ENCODE measurements around the gene ARL5B.

DNA sequence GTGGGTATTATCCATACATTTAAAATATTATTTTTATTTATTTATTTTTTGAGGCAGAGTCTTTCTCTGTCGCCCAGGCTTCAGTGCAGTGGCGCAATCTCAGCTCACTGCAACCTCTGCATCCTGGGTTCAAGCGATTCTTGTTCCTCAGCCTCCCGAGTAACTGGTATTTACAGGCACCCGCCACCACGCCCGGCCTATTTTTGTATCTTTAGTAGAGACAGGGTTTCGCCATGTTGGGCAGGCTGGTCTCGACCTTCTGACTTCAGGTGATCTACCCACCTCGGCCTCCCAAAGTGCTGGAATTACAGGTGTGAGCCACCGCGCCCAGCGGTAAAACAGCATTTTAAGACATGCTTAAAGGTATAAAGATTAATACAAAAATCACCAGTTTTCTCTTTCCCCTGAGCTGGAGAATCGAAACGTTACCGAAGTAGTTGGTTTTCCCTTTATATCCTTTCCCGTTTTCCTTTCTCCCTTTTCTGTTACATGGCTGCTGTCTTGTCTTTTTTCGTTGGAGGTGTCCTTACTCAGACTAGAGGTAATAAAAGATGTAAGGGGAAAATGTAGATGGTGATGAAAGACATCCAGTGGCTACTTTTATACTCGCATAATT is 1.7 kb downstream of the ARL5B start:
- TF ChIP-seq, protein P1, sequence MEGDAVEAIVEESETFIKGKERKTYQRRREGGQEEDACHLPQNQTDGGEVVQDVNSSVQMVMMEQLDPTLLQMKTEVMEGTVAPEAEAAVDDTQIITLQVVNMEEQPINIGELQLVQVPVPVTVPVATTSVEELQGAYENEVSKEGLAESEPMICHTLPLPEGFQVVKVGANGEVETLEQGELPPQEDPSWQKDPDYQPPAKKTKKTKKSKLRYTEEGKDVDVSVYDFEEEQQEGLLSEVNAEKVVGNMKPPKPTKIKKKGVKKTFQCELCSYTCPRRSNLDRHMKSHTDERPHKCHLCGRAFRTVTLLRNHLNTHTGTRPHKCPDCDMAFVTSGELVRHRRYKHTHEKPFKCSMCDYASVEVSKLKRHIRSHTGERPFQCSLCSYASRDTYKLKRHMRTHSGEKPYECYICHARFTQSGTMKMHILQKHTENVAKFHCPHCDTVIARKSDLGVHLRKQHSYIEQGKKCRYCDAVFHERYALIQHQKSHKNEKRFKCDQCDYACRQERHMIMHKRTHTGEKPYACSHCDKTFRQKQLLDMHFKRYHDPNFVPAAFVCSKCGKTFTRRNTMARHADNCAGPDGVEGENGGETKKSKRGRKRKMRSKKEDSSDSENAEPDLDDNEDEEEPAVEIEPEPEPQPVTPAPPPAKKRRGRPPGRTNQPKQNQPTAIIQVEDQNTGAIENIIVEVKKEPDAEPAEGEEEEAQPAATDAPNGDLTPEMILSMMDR (conservative IDR thresholded peaks at IDR 0.05; ENCODE audit: low read depth, low read length), result no peak
- TF ChIP-seq EZH2 (IDR thresholded peaks at IDR 0.05; ENCODE audit: low read length, unreplicated experiment) (no peak), EZH2phosphoT487 (IDR thresholded peaks at IDR 0.05; ENCODE audit: borderline replicate concordance, low read length) (no peak)

Data from PC-3 (cell line).